Measurements from ENCODE around the gene BLVRB.
"Not testable (repeated sequence)": the region's sequence is repeated elsewhere in the genome, so short reads cannot be mapped to it uniquely, and the experiment has no call there.

- not testable (repeated sequence) for TF ChIP-seq POLR2A, POLR2AphosphoS5, TAF1, POU2F2, SPI1 (IDR thresholded peaks at IDR 0.05; ENCODE audit: low read depth, low read length)
These were observed 1.9 kb downstream of the BLVRB start for GRCh38 chr19:40463587-40464037.
